GM19395 (cell line): ENCODE results near the gene TELO2.

Experiments used
- ATAC-seq: cut with Tn5 transposase; IDR thresholded peaks from one replicate; pipeline ENCODE4 v1.9.1; 2021; ENCODE audit warnings: mild to moderate bottlenecking, moderate library complexity; ENCODE audit not compliant: unreplicated experiment

Gene TELO2

DNA sequence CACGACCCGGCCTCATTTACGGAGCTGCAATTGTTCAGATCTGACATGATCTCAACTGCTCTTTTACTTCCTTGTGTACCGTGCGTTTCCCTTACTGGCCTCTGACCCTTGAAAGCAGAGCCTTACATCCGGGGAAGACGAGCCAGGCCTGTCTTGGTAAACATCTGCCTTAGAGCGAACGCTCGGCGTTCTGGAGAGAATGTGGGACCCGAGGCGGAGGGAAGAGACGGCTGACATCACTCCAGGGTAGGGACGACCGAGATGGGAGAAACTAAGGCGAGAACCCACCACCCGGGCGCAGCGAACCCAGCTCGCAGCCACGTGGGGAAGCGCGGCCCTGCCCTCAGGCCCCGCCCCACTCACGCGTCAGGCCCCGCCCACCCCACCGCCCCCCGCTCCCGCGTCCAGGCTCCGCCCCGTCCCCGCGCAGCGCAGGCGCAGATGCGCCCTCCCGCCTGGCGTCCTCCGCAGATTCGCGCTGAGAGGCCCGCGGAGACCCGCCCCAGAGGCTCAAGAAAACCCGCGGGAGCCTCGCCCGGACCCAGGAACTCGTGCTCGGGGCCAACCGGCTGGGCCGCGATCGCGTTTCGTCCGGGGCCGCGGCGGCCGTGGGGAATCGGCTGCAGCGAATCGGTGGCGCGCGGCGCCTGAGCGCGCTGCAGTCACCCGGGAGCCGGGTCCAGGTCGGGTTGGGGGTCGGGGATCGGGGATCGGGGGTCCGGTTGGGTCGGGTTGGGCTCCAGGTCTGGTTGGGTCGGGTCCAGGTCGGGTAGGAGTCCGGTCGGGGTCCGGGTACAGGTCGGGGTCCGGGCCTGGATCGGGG lies at the start of gene TELO2:
Gene TELO2, plus strand, starts transcription at position 438 of the 823 bp plus-strand sequence. CDS start 922 bp downstream, outside the sequence.
- ATAC-seq = peak; percentile 63

GRCh38 chr16:1443403-1443973 lies 49.7 kb upstream of the TELO2 start:
- no peak for ATAC-seq

DNA sequence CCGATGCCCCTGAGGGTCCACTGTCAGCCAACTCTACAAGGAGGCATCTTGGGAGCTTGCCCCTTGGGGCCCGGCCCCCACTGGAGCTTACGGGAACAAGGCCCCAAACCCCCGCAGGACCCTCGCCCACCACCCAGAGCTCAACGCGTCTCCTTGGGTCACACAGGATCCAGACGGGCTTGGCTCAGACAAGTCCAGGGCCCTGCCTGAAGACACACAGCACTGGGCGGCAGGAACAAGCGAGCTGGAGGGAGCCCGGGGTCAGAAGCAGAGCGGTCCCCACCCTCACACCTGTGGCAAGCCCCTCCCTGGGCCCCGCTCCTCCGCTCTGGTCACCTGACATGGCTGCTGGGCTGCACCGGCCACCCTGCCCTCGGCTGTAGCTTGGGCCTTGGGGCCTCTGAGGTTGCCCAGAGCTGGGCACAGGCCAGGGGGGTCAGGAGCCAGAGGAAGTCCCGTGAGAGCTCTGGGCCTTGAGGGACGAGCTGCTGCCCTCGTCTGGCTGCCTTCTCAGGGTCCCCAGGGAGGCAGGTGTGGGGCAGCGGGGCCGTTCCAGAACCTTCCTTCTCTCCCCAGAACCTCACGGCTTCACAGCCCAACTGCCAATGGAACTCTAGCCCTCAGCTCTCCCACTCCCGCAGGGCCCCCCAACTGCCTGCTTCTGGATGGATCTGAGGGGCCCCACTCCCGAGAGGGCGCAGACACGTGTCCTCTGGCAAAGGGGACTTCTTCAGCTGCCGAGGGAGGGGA lies 49.0 kb upstream of the TELO2 start, which contains the start of gene CCDC154:
Gene CCDC154, minus strand, starts transcription at position 577 of the 750 bp plus-strand sequence. Its CDS starts 234 bp downstream, at position 343.
- no peak for ATAC-seq

DNA sequence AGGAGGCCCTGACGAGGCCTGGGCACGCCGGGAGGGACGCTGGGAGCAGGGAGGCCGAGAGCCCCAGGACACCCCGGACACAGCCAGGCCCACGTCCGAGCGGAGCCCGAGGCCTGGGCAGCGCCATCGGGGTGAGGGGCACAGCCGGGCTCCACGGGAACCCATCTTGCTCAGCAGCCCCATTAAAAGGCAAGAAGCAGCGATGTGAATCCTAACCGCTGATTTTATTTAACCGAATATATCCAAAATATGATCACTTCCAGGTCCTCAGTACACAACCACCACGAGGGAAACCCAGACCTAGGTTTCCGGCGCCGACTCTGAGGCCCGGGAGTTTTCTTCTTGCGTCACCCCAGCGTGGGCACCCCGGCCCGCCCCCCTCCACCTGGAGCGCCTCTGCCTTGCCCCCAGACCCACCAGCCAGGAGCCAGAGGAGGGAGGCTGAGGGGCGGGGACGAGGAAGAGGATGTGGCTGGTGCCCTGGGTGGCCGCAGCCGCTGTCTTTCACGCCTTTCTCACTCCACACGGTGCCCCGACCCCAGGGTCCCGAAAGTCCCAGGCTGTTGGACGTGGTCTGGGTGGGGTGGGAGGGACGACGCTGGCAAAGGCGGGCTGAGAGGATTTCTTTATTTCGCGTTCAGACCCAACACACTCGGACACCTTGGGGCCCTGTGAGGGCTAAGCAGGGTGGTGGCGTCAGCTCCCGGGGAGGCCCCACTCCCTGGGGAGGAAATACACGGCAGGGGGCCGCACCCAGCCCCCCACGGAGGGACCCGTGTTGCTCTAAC lies 48.2 kb upstream of the TELO2 start:
- no peak for ATAC-seq

DNA sequence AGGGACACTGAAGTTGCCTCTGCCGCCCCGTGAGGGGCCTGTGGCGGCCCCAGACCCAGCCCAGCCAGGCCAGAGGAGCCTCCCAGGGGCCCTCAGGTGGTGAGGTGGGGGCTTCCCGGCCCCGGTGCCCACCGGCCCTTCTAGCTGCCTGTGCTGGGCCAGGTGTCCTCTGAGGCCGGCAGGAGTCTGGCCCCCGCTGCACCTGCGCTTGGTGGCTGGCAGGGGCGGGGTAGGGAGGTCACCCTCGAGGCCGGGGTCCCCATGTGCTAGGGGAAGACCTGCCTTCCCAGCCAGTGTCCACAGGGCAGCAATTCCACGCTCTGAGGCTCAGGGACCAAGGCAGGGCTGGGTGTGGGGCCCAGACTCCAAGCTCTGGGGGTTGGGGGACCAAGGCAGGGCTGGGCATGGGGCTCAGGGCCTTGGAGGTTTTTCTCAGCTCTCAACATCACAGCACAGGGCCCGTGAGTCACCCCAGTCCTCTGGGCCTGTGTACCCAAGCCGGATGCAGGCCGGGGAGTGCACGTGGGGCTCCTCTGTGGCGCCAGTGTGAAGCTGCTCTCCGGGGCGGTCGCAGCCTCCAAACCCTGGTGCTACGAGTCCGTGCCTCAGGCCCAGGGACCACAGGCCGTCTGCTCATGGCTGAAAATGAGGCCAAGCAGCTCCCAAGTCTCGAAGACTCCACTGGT lies 47.5 kb upstream of the TELO2 start:
- ATAC-seq = no peak

- no peak for ATAC-seq
These were observed 46.7 kb upstream of the TELO2 start for GRCh38 chr16:1446296-1447080.

- ATAC-seq = no peak
These were observed 45.2 kb upstream of the TELO2 start for GRCh38 chr16:1447965-1448364.

DNA sequence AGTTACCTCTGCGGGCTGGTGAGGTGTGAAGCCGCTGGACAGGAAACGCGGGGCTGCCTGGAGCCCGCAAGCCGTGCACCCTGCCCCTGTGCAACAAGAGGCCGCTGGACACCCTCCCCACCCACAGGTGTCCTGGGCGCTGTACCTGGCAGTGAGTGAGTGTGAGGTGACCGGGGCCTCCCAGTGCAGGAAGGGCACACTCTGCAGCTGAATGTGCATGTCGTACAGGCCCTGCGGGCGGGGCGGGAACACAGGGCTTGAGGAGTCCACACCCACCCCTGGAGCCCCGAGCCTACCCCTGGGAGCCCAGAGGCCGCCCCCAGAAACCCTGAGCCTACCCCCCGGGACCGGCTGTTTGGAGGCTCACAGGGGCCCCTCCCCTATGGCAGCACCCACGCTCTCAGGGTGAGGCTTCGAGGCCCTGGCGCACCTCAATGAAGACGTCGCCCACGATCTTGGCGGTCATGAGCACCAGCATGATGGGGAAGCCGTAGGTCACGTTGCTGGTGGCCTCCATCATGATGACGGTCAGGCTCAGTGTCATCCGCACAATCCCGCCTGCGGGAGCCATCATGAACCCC lies 44.5 kb upstream of the TELO2 start:
- no peak for ATAC-seq

DNA sequence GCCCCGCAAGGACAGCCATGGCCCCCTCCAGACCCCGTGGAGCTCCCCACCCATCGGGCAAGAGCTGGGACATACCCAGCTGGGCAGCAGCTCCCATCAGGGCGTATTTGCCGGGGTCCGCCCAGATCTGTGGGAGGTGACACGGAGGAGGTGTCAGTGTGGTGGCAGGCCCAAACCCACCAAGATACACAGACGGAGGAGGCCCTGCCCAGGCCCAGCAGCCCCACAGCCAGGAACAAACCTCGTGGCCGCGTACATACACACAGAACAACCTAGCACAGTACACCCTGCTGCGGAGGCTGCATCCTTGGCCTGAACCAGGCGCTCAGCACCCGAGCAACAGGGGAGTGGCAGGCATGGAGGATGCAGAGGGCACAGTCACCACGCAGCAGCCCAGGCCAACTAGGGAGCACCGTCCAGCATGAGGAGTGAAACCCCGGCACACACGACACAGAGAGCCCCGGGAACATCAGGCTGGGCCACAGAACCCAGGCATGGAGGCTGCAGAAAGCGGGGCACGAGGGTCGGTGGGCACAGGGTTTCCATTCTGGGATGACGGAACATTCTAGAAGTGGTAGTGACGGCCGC lies 43.9 kb upstream of the TELO2 start:
- ATAC-seq = no peak

DNA sequence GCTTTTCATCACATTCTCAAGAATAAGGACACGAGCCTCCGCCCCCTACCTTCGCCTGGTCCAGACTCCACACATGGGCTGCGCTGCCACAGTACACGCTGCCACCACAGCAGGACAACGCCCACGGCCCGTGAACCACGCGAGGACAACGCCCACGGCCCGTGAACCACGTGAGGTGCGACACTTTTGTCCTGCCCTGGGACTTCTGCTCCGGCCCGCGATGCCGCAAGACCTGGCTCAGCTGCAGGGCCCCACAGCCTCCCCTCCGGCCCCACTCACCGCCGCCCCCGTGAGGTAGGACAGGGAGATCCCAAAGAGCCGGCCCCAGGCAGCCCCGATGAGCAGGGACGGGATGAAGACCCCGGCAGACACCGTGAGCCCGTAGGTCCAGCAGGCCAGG lies 42.9 kb upstream of the TELO2 start:
- ATAC-seq = no peak

- ATAC-seq = no peak
These were observed 42.3 kb upstream of the TELO2 start for GRCh38 chr16:1450841-1451240.

DNA sequence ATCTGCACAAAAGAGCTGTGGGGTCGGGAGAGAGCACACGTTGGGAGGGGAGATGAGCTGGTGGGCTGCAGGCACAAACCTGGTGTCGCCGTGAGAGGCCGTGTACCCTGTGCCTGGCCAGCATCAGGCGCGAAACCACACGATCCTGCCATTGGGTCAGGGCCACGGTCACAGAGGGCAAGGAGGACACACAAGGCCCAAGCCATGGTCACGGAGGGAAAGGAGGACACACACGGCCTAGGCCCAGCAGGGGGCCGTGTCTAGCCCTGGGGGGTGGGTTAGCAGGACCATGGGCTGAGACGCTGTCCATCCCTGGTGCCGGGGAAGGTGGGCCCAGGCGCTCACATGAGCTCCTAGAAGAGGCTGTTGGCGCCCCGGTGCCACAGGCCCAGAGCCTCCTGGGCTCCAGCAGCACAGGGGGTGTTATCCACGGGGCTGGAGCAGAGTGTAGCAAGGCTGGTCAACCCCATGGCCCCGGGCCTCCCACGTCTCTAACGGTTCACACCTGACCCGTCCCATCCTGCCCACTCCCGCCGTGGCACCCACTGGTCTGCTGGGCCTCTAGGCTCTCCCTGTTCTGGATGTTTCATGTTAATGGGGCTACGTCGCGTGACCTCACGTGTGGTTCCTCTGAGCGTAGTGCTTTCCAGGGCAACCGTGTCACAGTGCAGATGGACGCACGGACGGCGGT lies 41.3 kb upstream of the TELO2 start:
- no peak for ATAC-seq

GRCh38 chr16:1452530-1452929 lies 40.6 kb upstream of the TELO2 start:
- ATAC-seq = no peak

- no peak for ATAC-seq
These were observed 39.8 kb upstream of the TELO2 start for GRCh38 chr16:1453316-1453715.

DNA sequence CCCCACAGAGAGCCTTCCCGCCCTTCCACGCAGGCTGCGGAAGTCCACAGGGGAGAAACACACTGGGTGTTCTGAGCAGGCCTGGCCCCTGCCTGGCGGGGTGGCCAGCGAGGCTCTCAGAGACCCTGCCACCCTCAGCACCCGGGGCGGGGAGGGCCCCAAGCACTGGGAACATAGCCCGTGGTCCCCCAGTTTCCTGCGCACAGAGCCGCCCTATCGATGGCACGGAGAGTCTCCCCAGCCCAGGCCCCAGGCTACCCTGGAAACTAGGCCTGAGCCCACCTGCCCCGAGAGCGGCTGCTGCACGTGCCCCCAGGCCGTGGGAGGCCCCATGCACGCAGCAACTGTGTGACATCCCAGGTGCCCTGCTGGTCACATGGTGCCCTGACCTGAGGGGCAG lies 38.6 kb upstream of the TELO2 start:
- no peak for ATAC-seq

DNA sequence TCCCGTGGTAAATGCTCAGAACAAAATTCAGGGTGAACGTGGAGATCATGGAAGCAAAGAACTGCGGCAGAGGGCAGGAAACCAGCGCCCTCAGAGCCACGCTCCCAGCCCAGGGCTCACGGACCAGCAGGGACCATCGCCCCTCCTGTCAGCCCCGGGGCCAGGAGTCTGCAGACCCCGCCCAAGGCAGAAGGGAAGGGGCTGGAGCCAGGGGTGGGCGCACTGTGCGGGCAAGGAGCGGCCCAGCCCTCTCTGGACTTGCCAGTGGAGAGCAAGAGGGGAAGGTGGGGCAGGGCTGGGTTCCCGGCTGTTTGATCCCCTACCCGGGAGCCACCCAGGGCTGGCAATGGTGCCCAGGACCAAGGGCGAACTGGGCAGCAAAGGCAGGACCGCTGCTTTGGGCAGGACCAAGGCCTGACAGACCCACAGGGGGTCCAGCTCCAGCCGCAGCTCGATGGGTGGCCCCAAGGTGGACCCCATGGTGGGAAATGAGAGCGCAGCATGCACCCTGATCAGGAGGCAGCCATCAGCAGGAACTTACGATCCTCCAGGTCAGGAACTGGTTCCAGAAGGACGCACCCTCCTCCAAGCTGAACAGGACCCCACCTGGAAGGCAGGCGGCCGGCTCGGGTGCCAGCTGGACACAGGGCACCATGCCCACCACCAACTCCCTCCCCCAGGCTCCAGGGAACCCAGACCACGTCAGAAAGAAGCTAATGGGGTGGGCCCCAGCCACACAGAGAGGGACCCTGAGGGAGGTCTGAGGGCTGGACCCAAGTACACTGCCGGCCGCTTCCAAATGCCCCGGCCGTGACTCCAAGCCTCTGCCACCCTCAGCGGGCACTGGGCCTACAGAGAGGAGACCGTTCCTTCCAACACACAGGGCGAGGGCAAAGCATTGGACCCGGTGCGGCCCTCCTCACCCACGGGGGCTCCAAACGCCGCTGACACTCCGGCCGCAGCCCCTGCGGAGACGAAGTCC lies 37.7 kb upstream of the TELO2 start:
- ATAC-seq = no peak

DNA sequence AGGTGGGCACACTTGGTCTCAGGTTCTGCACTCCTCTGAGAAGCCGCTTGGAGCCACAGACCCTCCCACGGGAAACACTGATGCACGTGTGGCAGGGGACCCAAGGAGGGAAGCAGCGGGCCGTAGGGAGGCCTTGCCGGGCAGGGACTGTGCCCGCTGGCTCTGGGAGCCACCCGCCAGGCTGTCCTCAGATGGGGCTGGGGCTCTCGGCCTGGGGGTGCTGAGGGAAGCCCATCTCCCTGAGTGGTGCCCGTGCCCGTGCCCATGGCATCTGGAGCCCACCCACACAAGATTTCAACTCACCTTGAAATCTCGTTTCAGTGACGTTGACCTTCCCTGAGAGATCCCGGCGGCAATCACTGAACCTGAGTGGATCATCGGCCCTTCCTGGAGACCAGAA lies 36.2 kb upstream of the TELO2 start:
- no peak for ATAC-seq
